GM23248 (cell line): Measurements from ENCODE around the gene SH3BGRL2.

Experiments
- EZH2 ChIP-seq: fragments of 200-600 bp; sonication (generic); IDR thresholded peaks from 2 replicates; pipeline ENCODE4 v1.6.1; 2018; ENCODE audit warnings: antibody characterized with exemption, mild to moderate bottlenecking; ENCODE audit not compliant: insufficient read depth, poor library complexity, severe bottlenecking
- EZH2phosphoT487 ChIP-seq: fragments of 200-600 bp; sonication (generic); IDR thresholded peaks from 2 replicates; pipeline ENCODE4 v1.6.1; 2018; ENCODE audit warnings: antibody characterized with exemption, moderate library complexity, mild to moderate bottlenecking, low read depth; ENCODE audit not compliant: insufficient read depth

GRCh38 chr6:79724816-79725215 lies 93.7 kb downstream of the SH3BGRL2 start:
- no peak for TF ChIP-seq EZH2
- TF ChIP-seq EZH2phosphoT487 = no peak
